ENCODE measurements around the gene SRPX.

Gene SRPX

DNA sequence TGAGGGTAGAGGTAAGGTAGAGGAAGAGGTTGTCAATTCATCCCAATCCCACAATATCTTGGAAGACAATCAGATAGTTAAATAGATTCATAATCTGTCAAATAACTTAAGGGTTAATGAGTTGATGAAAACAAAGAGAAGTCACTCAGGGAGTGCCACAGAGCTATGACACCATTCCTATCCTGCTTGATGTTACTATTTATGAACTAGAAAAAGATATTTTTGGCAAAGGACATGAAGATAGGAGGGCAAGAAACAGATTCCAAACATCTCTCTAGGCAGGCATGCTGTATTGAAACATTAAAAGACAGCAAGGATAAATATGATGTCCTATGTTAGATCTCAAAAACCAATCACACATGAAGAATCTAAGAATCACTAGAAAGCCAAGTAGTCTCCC lies 3.5 kb upstream of the SRPX start:
- DNase-seq (ENCODE audit: low read depth), result no peak
- TF ChIP-seq, protein P1, sequence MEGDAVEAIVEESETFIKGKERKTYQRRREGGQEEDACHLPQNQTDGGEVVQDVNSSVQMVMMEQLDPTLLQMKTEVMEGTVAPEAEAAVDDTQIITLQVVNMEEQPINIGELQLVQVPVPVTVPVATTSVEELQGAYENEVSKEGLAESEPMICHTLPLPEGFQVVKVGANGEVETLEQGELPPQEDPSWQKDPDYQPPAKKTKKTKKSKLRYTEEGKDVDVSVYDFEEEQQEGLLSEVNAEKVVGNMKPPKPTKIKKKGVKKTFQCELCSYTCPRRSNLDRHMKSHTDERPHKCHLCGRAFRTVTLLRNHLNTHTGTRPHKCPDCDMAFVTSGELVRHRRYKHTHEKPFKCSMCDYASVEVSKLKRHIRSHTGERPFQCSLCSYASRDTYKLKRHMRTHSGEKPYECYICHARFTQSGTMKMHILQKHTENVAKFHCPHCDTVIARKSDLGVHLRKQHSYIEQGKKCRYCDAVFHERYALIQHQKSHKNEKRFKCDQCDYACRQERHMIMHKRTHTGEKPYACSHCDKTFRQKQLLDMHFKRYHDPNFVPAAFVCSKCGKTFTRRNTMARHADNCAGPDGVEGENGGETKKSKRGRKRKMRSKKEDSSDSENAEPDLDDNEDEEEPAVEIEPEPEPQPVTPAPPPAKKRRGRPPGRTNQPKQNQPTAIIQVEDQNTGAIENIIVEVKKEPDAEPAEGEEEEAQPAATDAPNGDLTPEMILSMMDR (IDR thresholded peaks at IDR 0.05; ENCODE audit: insufficient read depth, low read depth, low read length, missing control alignments), result no peak
- no peak overlapping the region for H3K4me3 ChIP-seq (ENCODE audit: low read depth, low read length)

GRCh38 chrX:38221391-38221929 lies 789 bp upstream of the SRPX start:
- TF ChIP-seq, protein P1 (IDR thresholded peaks at IDR 0.05; ENCODE audit: insufficient read depth, low read depth, low read length, missing control alignments), result no peak
- DNase-seq (ENCODE audit: low read depth), result no peak
- H3K4me3 ChIP-seq (ENCODE audit: low read depth, low read length), result no peak overlapping the region

DNA sequence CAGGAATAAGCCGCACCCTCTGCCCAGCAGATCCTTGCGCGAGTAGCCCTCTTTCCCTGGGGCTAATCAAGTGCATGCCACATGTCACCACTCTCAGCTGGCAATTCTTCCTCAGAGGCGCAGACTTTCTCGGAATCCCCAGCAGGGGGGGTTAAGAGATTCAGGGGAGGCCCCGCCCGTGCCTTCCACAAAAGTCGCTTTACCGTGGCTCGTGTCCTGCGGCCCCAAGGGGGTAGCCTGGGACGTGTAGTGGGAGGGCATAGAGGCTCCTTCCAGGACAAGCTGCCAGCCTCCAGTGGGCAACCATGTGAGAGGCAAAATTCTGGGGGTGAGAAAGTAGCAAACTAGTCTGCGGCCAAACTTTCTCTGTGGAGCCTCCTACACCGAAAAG lies 652 bp downstream of the SRPX start:
- peak; percentile 17 for DNase-seq (ENCODE audit: low read depth)
- TF ChIP-seq, protein P1 (IDR thresholded peaks at IDR 0.05; ENCODE audit: insufficient read depth, low read depth, low read length, missing control alignments), result peak; percentile 9
- peak overlapping the region; percentile 25; the same call in 1 of the 2 replicates for H3K4me3 ChIP-seq (ENCODE audit: low read depth, low read length)

DNA sequence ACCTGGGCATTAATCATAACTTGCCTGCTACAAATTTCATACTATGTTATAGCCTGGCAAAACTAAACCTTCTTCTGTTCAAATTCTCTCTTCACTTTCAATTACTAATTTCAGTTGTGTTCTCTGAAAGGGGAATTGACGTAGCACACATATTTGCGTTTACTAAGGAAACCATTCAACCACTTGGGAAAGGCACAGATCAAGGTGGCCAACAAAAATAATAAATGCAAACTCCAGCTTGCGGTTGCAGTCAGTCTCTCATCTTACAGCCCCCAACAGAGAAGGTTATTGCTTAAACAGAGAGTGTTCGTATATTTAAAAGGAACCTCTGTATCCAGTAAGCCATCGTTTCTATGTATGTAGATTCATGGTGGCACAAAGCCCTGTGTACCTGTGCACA lies 4.0 kb downstream of the SRPX start:
- no peak overlapping the region for H3K4me3 ChIP-seq (ENCODE audit: low read depth, low read length)
- peak; percentile 28 for DNase-seq (ENCODE audit: low read depth)
- TF ChIP-seq, protein P1 (IDR thresholded peaks at IDR 0.05; ENCODE audit: insufficient read depth, low read depth, low read length, missing control alignments), result no peak

GRCh38 chrX:38214551-38215531 lies 5.8 kb downstream of the SRPX start:
- TF ChIP-seq, protein P1 (IDR thresholded peaks at IDR 0.05; ENCODE audit: insufficient read depth, low read depth, low read length, missing control alignments), result no peak
- no peak for DNase-seq (ENCODE audit: low read depth)
- no peak overlapping the region for H3K4me3 ChIP-seq (ENCODE audit: low read depth, low read length)

GRCh38 chrX:38214044-38214443 lies 6.6 kb downstream of the SRPX start:
- TF ChIP-seq, protein P1 (IDR thresholded peaks at IDR 0.05; ENCODE audit: insufficient read depth, low read depth, low read length, missing control alignments), result no peak
- no peak overlapping the region for H3K4me3 ChIP-seq (ENCODE audit: low read depth, low read length)
- no peak for DNase-seq (ENCODE audit: low read depth)
